HG02938 (cell line): ENCODE data around the gene RPL28.
"Not testable (repeated sequence)": the region's sequence is repeated elsewhere in the genome, so short reads cannot be mapped to it uniquely, and the experiment has no call there.

Experiments
- ATAC-seq: cut with Tn5 transposase; IDR thresholded peaks from one replicate; pipeline ENCODE4 v1.9.1; 2021; ENCODE audit warnings: mild to moderate bottlenecking, moderate library complexity; ENCODE audit not compliant: unreplicated experiment

RPL28 gene

GRCh38 chr19:55446060-55446459 is 60.3 kb downstream of the RPL28 start:
- no peak for ATAC-seq

- ATAC-seq: no peak
Measured at GRCh38 chr19:55447421-55448174, 61.9 kb downstream of the RPL28 start.

- ATAC-seq: not testable (repeated sequence)
Measured at GRCh38 chr19:55448175-55448490, 62.4 kb downstream of the RPL28 start.

GRCh38 chr19:55449469-55449868 is 63.7 kb downstream of the RPL28 start:
- ATAC-seq: no peak

- ATAC-seq: no peak
Measured at GRCh38 chr19:55451163-55451964, 65.6 kb downstream of the RPL28 start.

GRCh38 chr19:55451965-55452748 is 66.4 kb downstream of the RPL28 start:
- no peak for ATAC-seq
